GM19043 (cell line): Measurements from ENCODE around the gene SMIM30.

Experiments
- ATAC-seq: cut with Tn5 transposase; IDR thresholded peaks from one replicate; pipeline ENCODE4 v1.9.1; 2021; ENCODE audit warnings: low read depth; ENCODE audit not compliant: unreplicated experiment

The SMIM30 gene

DNA sequence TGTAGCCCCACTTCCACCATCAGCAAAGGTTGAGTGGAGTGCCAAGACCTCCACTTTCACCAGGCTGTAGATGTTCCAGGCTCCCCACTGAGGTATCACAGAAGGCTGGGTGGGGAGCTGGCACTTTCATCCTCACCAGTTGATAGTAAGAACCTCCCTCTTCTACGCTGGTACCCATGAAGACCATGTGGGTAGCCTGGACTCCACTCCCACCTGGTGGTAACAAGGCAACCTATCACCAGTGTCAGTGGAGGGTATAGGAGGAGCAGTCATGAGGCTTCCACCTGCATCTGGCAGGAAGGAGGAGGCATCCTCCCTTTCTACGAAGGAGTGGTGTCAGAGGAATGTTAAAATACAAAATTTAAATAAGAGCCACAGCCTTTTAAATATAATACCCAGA is 4.4 kb downstream of the SMIM30 start:
- no peak for ATAC-seq

DNA sequence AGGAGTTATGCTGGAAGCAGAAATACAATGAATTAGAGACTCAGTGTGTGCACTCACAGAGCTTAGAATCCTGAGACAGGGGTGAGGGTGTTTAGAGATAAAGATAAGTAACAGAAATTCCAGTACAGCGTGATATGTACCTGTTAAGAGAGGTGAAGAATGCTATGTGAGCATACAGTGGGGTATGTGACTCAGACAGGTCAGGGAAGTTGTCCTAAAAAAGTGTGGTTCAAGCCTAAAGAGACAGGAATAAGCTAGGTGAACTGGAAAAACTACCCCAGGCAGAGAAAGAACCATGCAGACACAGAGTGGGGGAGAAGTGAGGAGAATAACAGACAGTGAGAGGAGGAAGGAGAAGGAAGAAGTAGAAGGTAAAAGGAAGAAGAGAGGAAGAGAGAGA is 8.6 kb downstream of the SMIM30 start:
- ATAC-seq: no peak

DNA sequence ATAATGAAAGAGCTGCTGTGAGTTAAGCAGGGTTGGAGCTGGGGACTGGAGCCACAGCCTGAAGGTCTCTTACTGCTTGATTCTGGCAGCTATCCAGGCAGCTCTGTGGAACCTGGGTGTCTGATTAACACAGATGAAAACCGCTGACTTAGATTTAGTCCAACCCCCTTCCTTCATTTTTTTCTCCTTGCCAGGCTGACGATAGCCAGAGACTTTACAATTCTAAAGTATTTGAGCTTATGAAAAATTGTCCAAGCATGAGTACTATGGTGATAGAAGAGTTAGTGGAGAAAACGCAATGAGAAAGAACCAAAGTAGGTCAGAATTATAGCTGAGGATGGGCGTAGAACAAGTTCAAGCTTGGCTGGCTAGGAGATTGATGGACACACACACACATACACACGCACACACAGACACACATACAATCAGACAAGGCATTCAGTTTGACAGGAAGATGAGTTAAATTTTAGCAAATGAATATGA is 18.2 kb downstream of the SMIM30 start:
- no peak for ATAC-seq

DNA sequence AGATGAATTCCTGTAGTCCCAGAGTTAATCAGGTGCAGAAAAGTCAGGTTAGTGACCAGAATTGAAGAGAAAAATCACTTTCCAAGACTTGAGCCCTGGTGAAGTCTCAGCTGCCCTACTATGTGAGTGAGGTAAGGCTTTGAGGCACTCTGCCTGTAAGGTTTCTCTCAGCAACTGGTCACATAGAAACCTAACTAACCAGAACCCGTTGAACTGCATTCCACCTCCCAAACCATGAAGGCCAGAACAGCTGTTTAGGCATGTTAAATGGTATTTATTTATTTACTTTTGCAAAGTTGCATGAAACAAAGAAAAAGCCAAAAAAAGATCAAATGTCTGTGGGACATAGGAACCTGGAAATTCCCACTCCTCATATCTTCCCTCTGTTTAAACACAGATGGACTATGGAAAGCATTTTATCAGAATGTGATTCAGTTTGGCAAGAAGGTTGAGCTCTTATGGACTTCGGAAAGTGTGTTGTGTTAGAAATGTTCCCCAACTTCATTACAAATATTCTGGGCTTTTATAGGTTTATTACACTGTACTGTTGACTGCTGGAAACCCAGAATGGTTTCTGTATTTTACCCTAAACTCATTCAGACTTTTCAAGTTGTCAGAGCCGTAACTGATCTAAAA is 19.0 kb downstream of the SMIM30 start:
- ATAC-seq: no peak

DNA sequence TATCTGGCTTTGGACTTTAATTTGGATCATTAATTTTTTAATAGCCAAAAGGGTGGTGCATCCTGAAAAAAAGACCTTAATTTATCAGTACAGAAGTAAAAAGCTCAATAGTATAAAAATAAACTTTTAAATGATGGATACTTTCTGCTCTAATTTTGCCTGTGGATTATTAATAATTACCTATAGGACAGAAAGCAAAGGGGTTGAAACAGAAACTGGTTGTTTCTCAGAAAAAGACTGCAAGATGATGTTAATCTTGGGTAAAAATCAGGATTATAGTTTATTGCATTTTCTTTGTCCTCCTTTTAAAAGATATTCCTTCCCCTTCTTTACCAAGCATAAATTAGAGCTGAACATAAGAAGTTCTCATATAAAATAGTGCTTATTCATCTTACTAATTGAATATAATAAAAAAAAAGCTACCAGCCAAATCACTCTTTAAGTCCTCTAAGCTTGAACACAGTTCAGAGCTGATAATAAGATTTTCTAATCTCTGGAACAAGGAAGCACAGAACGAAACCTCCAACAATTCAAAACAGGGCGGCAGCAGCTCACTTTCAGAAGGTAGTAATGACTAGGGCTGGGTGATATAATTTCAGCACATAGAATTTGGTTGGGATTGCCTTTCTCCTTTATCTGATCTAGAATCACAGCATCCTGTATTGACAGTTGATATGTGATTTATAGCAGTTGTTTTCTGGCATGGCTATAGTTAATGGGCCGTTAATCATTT is 23.7 kb downstream of the SMIM30 start:
- ATAC-seq: no peak

DNA sequence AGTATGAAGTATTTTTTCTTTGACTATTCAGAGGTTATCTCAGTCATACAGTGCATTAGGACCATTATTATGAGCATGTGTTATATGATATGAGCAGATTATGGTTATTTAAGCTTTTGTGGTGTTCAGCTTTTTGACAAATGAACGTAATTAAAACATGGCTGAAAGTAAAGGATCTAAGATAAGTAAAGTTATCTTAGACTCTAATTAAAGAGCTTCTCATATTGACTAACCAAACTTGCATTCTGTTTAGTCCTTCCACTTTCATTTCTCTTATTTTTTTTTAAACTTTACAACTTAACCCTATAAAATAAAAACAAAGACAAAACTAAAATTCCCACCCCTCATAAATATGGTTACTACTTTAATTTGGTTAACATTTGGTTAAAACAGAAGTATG is 24.8 kb downstream of the SMIM30 start:
- peak; percentile 51 for ATAC-seq

DNA sequence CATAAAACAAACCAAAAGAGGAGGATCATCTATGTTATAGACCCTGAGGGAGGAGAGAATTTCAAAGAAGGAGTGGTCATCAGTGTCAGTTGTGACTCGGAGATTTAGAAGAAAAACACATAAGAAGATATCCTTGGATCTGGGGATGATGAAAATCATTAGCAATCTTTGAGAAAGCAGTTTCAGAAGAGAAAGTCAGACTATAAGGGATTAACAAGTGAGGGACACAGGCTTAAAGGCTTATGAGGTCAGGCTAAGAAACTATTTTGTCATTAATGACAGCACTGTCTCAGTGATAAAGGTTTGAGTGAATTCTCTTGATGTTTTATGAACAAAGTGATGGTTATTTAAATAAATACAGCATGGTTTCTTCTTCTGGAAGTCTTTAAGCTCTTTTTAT is 25.6 kb downstream of the SMIM30 start:
- no peak for ATAC-seq

DNA sequence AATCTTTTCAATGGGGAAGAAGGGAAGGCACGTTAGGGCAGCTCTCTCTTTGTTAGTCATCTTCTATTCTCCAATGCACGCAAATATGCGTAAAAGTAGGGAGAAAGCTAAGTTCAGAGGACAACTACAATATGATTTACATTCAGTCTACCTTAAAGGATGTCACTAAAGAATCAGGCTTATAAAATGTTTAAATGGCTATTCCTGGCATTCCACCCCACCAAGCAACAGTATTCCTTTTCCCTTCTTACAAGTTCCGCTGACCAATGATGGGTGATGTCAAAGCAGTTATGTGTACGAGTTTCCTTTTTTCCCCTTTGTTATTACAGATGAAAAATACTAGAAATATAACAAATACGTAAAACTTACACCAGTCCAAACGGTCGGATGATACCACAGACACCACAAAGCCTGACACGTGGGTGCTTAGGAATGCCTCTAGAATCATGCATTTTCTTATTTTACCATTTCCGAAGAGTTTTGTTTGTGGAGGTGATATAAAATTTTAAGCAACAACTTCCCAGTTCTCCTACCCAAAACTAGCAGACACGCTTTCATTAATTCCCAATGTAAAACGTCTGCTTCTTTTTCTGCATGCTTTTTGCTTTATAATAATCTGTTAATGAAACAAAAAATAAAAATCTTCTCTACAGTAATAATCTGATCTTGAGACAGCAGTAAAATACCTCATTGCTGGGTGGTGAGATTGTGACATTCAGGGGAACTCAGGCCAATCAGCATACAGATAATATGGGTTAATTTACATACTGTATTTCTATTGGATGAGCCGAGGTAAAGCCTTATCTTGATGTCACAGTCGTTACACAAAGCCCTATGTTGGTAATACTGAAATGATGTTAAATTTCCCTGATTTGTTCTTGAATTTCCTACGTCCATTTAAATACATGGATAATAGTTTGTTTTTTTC is 31.0 kb downstream of the SMIM30 start:
- no peak for ATAC-seq

DNA sequence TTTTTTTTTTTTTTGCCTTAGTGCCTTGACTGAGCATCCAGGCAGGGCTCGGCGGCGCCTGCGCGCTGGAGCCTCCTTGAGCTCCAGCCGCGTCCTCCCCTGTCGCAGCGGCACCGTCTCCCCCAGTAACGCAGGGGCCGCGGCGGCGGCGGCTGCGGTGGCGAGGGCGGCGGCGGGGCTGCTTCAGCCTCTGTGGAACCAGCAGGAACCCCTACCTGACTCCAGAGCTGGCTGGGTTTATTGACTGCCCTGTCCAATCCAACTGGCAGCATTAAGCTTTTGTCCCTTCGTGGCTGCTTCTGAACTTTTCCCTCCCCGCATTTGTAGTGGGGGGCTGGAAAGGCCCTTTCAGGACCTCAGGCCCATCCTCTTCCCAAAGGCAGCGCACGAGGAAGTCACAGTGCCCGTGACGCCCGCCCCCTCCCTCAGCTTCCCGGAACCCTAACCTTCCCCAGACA is 31.9 kb downstream of the SMIM30 start, which contains the start of gene GPR85:
Gene GPR85, minus strand, starts transcription at position 397 of the 458 bp plus-strand sequence. CDS start 2,106 bp downstream, outside the sequence.
- ATAC-seq: peak; percentile 66

DNA sequence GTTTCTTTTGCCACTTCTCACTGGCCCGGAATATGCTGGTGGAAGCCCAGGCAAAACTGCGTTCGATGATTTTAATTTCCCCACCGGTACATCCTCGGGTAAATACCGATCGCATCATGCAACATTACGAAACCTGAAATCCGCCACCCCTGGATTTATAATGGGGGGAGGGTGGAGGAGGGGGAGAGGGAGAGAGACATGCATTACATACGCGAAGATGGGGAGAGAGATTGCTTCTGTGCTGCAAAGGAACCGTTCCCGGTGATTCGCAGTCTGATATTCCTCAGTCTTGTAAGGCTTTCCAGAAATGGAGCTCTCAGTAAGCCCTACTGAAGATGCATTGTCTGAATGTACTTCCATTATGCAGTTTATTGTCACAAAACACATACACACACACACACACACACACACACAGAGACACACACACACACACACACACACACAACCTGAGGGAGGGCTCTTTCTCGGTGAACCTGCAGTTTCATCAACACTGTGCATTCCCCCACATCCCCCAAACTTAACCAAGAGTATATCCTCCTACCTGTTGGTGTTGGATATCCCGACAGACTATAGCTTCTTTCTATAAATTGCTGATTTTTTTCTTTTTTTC is 32.5 kb downstream of the SMIM30 start:
- peak; percentile 11 for ATAC-seq

DNA sequence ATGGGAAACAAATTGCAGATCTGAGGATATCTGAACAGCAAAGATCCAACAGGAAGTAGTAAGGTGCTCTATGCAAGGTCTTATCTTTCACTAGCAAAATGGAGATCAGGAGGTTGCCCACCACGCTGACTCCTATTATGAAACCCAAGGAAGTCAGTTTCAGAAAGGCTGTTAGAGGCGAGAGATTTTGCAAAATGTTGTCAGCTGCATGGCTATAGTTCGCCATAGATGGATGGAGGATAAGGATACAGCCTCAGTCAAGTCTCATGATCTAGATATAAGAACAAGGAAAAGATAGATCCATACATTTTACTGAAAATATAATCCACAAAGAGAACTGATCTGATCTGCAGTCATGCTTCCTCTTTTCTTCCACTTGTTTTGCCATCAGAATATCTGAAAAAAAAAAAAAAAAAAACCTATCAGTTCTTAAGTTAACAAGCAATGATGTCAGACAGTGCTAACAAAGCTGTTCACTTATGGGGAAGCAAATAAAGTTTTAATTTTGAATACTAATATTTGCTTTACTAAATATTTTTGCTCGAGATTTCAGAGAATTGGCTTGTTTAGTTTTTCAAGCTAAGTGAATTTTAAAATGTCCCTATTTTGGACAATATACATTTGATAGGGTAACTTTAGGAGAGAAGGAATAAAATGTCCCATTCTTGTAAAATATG is 33.7 kb downstream of the SMIM30 start:
- no peak for ATAC-seq

DNA sequence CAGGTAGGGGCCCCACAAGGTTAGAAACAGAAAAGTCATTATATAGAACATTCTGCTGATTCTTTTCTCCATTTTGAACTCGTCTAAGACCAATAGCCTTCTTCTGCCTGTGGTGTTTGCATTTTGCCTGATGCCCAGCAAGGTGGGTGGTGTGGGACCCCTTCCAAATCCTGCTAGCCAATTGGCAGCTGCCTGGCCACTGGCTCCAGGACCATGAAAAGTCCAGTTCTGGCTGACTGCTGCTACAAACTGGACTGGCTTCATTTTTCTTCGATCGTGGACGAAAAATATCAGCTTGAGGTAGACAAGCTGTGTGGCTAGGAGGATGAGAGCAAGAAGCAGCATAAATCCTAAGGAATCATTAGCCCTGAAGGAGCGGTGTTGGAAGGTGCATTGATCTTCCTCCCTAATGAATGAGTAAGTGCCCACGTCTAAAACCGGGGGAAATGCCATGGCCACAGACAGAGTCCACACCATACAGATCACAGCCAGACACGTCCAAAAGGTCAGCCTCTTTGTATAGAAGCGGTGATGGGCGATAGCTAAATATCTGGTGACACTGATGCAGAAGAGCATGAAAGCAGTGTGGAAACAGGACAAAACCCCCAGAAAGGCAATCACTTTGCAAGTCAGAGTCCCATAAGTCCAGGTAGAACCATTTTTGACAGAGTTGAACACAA is 34.4 kb downstream of the SMIM30 start:
- no peak for ATAC-seq

DNA sequence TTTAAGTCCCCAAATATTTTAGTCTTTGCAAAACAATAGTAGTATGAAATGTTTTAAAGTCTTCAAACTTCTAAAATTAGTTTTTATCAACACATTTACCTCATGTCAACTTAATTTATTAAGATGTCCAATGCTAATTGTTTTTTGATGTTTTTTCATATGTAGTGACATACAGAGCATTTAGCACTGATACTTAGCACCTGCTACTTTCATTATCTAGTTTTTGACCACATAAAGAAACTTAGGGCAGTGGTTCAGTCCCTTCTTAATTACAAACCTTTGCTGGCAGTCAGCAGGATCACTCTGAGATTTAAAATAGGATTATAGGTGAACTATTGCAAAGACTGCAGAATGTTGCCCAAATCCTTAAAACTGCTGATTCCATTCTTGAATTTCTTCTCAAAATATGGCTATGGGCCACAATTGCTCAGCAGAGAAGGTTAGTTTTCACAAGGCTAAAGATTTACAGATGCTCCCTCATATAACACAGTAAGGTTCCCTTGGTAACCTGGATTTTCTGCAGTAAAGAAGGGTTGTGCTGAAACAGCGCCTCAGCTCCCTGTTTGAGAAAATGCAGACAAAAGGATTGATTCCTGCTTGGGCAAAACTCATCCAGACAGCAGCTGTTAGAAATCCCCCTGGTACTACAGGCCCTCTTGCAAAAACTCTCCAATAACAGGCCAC is 35.1 kb downstream of the SMIM30 start:
- no peak for ATAC-seq

DNA sequence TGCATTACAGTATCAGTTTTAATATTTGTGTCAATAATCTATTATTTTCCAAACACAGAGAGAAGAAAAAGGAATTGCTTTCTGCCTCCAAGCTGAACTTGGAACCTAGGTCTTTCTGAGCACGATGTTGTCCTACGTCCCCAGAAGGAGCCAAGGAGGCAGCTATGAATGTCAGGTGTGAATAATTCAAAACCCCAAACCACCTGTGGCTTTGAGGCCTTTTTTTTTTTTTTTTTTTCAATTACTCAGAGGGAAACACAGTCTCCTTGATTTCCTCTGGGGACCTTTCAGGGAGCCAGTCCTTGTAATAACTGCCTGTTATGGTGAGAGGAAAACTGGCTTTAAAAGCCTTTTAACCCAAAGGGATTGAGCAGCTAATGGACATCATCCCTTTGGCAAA is 40.0 kb downstream of the SMIM30 start:
- no peak for ATAC-seq

DNA sequence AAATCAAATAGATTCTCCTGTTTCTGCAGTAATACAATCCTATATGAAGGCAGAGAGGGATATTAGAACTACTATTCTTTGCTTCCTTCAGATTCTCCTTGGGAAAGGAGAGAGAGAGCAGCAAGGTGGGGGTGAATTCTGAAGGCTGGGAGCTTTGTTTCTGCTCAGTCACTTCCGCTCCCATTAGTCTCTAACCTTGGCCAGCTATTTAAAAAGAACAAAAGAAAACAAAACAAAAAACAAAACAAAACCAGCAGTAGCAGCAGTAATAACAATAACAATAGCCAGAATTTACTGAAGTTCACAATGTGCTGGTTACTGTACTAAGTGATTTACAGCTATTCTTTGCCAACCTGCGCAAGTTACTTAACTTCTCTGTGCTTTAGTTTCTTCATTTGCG is 41.7 kb downstream of the SMIM30 start:
- ATAC-seq: no peak

DNA sequence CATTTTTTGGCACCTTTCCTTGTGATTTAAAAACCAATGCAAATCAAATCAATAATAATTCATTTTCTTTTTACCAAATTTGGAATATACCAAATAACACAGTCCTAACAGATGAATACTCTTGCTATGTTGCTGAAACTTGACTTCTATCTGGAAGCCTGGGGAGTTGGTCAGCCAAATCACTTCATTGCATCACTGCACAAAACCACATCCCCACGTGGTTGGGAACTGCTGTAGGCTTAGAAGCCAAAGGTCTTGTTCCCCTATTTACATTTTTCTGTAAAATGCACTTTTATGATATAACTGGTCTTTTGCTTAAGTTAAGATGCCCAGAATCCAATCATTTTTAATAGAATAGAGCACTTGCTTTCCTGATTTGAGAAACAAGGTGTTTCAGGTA is 46.9 kb downstream of the SMIM30 start:
- no peak for ATAC-seq
